AG04449 (cell line): Measurements from ENCODE around the gene C11orf68.

Experiments used
- CTCF ChIA-PET: fragments of 350-600 bp; formaldehyde crosslinking; extraction: SDS; loops from one replicate; lab custom pipeline; 2021; ENCODE audit warnings: antibody characterized with exemption; lab: Yijun Ruan, JAX
- POLR2A ChIA-PET: fragments of 400-600, 350-600 bp; formaldehyde crosslinking; extraction: SDS; loops from one replicate; lab custom pipeline; 2020; ENCODE audit warnings: antibody characterized with exemption, inconsistent platforms; lab: Yijun Ruan, JAX
- DNase-seq: peaks from one replicate; pipeline ENCODE4 v3.0.0-alpha.2; 2010; ENCODE audit warnings: low read depth, low spot score
- H3K4me3 ChIP-seq: 2 replicates; pipeline ENCODE4 v1.5.1; 2011; ENCODE audit warnings: low read depth, mild to moderate bottlenecking, control low read depth, low read length
- TF ChIP-seq, protein P1 (sequence below): IDR thresholded peaks from one replicate; pipeline ENCODE4 v1.5.1; 2011; ENCODE audit warnings: mild to moderate bottlenecking, moderate library complexity, low read length, control low read depth, inconsistent platforms; ENCODE audit not compliant: insufficient read depth; ENCODE audit errors: missing control alignments

Gene C11orf68

DNA sequence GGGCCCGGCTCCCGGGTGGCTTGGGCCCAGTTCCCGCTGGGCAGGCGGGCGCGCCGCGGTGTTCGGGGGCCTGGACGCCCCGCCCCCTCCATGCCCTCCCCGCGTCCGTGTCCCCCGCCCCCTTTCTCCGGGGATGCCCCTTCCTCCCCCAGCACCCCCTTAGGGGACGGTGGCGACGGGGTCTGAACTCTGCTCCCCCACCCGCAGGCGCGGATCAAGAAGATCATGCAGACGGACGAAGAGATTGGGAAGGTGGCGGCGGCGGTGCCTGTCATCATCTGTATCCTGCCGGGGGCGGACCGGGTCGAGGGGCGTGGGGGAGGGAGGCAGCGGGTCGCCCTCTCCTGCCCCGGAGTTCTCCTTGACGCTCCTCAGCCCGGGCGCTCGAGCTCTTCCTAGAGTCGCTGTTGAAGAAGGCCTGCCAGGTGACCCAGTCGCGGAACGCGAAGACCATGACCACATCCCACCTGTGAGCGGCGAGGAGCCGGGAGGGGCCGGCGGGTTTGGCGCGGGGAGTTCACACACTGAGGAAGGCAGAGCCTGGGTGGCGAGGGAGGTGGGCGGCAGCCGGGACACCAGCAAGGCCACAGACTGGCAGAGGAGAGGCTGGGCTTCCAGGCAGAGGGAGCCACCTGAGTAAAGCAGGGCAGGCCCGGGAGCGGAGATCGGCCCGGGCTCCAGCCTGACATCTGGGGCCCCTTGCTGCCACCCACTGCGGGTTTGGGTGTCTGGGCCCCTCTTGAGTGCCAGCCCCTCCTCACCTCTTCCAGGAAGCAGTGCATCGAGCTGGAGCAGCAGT is 910 bp upstream of the C11orf68 start:
- ChIA-PET CTCF (interaction anchor here (1.4 to 4.4 kb wide), 3 partner anchors 12 to 35 kb away, joined by 3 to 28 read pairs (median 9); partner anchors contain the start of genes CCDC85B and FIBP), POLR2A (interaction anchor here (0.9 to 7.1 kb wide), 2 partner anchors 21 to 29 kb away, joined by 3 to 127 read pairs; partner anchors contain the start of genes CCDC85B and FIBP)
- H3K4me3 ChIP-seq = peak overlapping the region; percentile 83
- DNase-seq = no peak
- TF ChIP-seq, protein P1, sequence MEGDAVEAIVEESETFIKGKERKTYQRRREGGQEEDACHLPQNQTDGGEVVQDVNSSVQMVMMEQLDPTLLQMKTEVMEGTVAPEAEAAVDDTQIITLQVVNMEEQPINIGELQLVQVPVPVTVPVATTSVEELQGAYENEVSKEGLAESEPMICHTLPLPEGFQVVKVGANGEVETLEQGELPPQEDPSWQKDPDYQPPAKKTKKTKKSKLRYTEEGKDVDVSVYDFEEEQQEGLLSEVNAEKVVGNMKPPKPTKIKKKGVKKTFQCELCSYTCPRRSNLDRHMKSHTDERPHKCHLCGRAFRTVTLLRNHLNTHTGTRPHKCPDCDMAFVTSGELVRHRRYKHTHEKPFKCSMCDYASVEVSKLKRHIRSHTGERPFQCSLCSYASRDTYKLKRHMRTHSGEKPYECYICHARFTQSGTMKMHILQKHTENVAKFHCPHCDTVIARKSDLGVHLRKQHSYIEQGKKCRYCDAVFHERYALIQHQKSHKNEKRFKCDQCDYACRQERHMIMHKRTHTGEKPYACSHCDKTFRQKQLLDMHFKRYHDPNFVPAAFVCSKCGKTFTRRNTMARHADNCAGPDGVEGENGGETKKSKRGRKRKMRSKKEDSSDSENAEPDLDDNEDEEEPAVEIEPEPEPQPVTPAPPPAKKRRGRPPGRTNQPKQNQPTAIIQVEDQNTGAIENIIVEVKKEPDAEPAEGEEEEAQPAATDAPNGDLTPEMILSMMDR = no peak

DNA sequence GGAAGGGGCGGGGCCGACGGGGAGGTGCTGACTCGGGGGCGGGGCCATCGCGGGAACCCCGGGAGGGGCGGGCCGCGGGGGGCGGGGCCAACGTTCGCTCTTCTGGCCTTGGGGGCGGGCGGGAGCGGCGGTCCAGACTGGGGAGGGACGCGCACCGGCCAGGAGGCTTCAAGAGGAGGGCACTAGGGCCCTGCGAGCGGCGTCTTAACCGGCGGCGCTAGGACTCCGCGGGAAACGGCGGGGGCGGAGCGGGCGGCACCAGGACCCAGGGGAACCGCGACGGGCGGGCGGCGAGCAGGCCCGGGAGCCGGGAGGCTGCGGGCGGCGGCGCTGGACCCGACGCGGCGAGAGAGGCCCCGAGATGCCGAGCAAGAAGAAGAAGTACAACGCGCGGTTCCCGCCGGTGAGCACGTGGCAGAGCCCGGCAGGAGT is 295 bp upstream of the C11orf68 start, which contains the start of gene DRAP1:
TSS of gene DRAP1 (plus strand) at position 286 of the 432 bp plus-strand sequence. CDS start at position 362, 76 bp downstream.
- ChIA-PET CTCF (interaction anchor here (2.1 to 4.4 kb wide), 3 partner anchors 30 to 35 kb away, joined by 9 to 28 read pairs (median 20); partner anchors contain the start of genes CCDC85B and FIBP), POLR2A (interaction anchor here (0.9 to 7.1 kb wide), 2 partner anchors 20 to 28 kb away, joined by 3 to 127 read pairs; partner anchors contain the start of genes CCDC85B and FIBP)
- DNase-seq = peak; percentile 82
- H3K4me3 ChIP-seq = peak within 1 kb of the TSS; percentile 92
- TF ChIP-seq, protein P1 = no peak

DNA sequence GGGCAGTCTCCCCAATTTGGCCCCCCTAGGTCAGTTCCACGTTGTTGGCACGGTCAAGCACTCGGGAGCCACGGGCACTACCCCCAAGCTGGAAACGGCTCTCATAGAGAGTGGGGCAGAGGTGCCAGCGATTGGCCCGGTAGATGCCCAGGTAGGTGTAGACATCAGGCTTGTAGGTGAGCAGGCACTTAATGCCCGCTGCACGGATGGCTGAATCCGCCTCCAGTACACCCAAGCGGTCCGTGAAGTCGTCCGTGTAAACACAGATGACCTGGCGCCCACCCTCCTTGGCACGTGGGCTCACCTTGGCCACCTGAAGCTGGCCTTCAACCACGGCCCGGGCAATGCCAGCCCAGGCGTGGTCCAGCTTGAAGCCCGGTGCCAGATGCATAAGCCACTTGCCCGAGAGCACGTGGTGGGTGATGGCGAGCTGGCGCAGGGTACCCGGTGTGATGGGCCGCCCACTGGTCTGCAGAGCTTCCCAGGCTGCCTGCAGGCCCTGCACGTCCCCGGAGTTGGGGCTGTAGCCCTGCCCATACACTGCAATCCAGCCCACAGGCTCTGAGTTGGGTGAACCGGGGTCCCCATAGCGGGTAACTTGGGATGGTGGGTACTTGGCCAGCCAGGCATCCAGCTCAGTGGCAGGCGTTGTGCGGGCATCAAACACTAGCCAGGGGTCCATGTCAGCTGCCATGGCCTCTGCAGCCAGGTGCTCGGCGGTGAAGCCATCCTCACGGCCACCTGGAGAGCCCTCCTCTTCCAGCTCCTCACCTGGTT is 1.2 kb downstream of the C11orf68 start:
- DNase-seq = no peak
- POLR2A ChIA-PET = interaction anchor here (0.6 to 7.1 kb wide), 6 partner anchors 14 to 33 kb away, joined by 3 to 127 read pairs (median 4); partner anchors contain the start of genes CCDC85B and FIBP
- H3K4me3 ChIP-seq = peak overlapping the region; percentile 92
- CTCF ChIA-PET = interaction anchor here (0.8 to 2.1 kb wide), 7 partner anchors 16 to 105 kb away, joined by 3 to 20 read pairs (median 6); partner anchors contain the start of genes CCDC85B, FIBP and MUS81
- TF ChIP-seq, protein P1 = no peak

DNA sequence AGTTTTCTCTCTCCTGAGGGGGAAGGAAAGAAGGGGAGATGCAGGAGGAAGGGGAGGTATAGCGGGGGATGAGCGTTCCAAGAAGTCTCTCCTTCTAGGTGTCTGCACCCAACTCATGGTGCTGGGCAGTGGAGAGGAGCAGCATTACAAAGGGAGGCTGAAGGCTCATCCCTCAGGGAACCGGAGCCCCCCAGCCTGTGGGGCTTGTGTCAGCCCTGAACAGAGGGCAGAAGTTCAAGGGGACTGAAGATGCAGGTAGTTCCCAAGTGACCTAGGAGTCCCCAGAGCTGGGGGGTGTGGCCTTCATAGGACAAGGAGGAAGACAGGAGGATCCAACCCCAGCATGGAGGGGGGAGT is 1.8 kb downstream of the C11orf68 start:
- H3K4me3 ChIP-seq = peak overlapping the region; percentile 92
- ChIA-PET CTCF (interaction anchor here (0.8 to 2.1 kb wide), 5 partner anchors 16 to 58 kb away, joined by 3 to 20 read pairs (median 7); partner anchors contain the start of genes CCDC85B, FIBP and MUS81), POLR2A (interaction anchor here (0.6 to 7.1 kb wide), 4 partner anchors 13 to 26 kb away, joined by 3 to 127 read pairs (median 5); partner anchors contain the start of genes CCDC85B and FIBP)
- no peak for DNase-seq
- TF ChIP-seq, protein P1 = no peak

DNA sequence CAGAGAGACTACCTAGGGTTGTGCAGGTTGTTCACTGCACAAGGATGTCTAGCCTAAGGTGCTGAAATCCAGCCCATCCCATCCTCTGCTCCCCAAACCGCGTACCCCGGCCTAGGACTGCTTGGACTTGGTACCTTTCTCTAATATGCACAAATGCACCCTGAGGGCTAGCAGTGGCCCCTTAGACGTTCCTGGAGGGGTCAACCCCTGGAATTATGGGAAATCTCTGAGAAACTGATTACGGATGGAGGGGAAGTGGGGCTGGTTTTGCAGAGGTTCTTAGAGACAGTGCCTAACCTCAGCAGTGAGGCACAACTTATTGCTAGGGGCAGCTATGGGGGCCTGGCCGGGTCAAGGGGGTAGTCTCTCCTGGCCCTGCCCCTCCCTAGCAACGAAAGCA is 2.5 kb downstream of the C11orf68 start:
- TF ChIP-seq, protein P1 = no peak
- ChIA-PET POLR2A (interaction anchor here (1.0 to 7.1 kb wide), 10 partner anchors 9 to 129 kb away, joined by 3 to 127 read pairs (median 10); partner anchors contain the start of genes CCDC85B, CFL1, FIBP and FOSL1), CTCF (interaction anchor here (1.1 to 2.8 kb wide), 5 partner anchors 15 to 56 kb away, joined by 3 to 40 read pairs (median 6); partner anchors contain the start of genes CCDC85B, FIBP and MUS81)
- H3K4me3 ChIP-seq = peak overlapping the region; percentile 38
- DNase-seq = no peak
